Lower lobe of right lung (tissue), 2 donors: Measurements from ENCODE around the gene GLB1L2. TPM values are rescaled to one million over a fixed set of nuclear protein-coding genes. Genes with fewer than 3 reads are reported as not detected.

Experiments
- ATAC-seq, 2 donors: fragments of 200-7000 bp; cut with Tn5 transposase; one replicate each; pipeline ENCODE4 v1.9.1; 2020 to 2022; ENCODE audit warnings: mild to moderate bottlenecking in 2 of 2, moderate library complexity in 2 of 2
- DNase-seq: peaks from one replicate; pipeline ENCODE4 v3.0.0-alpha.2; 2020
- H3K27ac ChIP-seq: fragments of 200-600 bp; one replicate; pipeline ENCODE4 v1.8.0; 2022
- H3K27me3 ChIP-seq: fragments of 200-600 bp; one replicate; pipeline ENCODE4 v1.8.0; 2022; ENCODE audit warnings: low read depth
- H3K36me3 ChIP-seq: fragments of 200-600 bp; one replicate; pipeline ENCODE4 v1.8.0; 2022; ENCODE audit warnings: mild to moderate bottlenecking
- H3K4me1 ChIP-seq: fragments of 200-600 bp; one replicate; pipeline ENCODE4 v1.8.0; 2022
- H3K4me3 ChIP-seq: fragments of 200-600 bp; one replicate; pipeline ENCODE4 v1.8.0; 2022; ENCODE audit warnings: mild to moderate bottlenecking
- H3K9me3 ChIP-seq: fragments of 200-600 bp; one replicate; pipeline ENCODE4 v1.8.0; 2022
- intact Hi-C: fragments of 100-400 bp; cut with DNase I; formaldehyde crosslinking; loops from one replicate; pipeline ENCODE4 v1.11.0; 2022
- total RNA-seq: library from RNA; stranded (reverse); fragmentation: NEBNext Ultra II Directional; extraction: Animal tissue kit (Norgen Biotek cat#: 25700); gene quantifications from one replicate; pipeline ENCODE4 v1.2.1, GENCODE V29; 2021
- TF ChIP-seq, protein P1 (sequence below): fragments of 200-600 bp; IDR thresholded peaks from one replicate; pipeline ENCODE4 v1.8.0; 2022; ENCODE audit warnings: antibody characterized with exemption, mild to moderate bottlenecking
- donor health status: DM: no; HTN: yes; CAD: no; lungs with severe emphysema.

Gene GLB1L2
- total RNA-seq, 1 donor from 2014 or later = 5.1 TPM

DNA sequence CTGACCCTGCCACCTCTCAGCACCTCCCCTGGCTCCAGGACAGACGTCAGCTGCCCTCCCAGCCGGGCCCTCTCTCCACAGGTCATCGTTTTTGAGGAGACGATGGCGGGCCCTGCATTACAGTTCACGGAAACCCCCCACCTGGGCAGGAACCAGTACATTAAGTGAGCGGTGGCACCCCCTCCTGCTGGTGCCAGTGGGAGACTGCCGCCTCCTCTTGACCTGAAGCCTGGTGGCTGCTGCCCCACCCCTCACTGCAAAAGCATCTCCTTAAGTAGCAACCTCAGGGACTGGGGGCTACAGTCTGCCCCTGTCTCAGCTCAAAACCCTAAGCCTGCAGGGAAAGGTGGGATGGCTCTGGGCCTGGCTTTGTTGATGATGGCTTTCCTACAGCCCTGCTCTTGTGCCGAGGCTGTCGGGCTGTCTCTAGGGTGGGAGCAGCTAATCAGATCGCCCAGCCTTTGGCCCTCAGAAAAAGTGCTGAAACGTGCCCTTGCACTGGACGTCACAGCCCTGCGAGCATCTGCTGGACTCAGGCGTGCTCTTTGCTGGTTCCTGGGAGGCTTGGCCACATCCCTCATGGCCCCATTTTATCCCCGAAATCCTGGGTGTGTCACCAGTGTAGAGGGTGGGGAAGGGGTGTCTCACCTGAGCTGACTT lies 43.2 kb downstream of the GLB1L2 start:
- Histone ChIP-seq H3K36me3 (no peaks in the 10 kb centered on the region), H3K4me1 (no peaks in the 10 kb centered on the region), H3K27me3 (no peaks in the 10 kb centered on the region), H3K27ac (no peak overlapping the region), H3K4me3 (no peak overlapping the region), H3K9me3 (no peaks in the 10 kb centered on the region)
- DNase-seq (peak; percentile 27), ATAC-seq (no peak)
- TF ChIP-seq, protein P1, sequence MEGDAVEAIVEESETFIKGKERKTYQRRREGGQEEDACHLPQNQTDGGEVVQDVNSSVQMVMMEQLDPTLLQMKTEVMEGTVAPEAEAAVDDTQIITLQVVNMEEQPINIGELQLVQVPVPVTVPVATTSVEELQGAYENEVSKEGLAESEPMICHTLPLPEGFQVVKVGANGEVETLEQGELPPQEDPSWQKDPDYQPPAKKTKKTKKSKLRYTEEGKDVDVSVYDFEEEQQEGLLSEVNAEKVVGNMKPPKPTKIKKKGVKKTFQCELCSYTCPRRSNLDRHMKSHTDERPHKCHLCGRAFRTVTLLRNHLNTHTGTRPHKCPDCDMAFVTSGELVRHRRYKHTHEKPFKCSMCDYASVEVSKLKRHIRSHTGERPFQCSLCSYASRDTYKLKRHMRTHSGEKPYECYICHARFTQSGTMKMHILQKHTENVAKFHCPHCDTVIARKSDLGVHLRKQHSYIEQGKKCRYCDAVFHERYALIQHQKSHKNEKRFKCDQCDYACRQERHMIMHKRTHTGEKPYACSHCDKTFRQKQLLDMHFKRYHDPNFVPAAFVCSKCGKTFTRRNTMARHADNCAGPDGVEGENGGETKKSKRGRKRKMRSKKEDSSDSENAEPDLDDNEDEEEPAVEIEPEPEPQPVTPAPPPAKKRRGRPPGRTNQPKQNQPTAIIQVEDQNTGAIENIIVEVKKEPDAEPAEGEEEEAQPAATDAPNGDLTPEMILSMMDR = no peak
- intact Hi-C loops = no loop called here

DNA sequence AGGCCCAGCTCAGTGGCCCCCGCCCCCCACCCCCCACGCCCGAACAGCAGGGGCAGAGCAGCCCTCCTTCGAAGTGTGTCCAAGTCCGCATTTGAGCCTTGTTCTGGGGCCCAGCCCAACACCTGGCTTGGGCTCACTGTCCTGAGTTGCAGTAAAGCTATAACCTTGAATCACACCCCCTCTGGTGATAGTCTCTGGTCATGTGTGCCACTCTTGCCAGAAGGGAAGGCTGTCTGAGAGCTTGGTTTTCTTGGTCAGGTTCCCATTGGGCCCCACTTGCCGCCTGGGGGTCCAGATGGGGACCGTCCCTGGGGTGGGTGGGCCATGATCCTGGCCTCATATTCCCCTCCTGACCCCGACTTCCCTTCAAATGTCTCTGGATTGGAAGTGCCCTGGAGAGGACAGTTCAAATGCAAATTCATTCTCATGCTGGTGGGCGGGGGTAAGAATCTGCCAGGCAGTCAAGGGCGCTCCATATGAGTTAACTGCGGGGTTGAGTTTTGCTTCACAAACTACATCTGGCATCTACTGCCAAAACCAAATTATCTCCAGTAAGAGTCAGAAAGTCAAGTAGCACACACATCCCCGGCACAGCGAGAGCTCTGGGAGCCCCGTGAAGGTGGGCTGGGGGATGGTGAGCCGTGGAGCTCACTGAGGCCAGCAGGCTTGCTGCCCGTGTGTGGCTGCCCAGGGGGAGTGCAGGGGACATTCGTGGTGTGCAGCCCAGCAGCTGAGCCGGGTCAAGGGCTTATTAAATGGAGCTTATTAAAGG lies 44.5 kb downstream of the GLB1L2 start:
- no peaks in the 10 kb centered on the region for H3K27me3 ChIP-seq
- TF ChIP-seq, protein P1 = no peak
- intact Hi-C loops = no loop called here
- ATAC-seq (no peak), DNase-seq (peak; percentile 14)
- no peaks in the 10 kb centered on the region for H3K9me3 ChIP-seq
- no peaks in the 10 kb centered on the region for H3K36me3 ChIP-seq
- no peak overlapping the region for H3K4me3 ChIP-seq
- H3K27ac ChIP-seq = no peak overlapping the region
- no peaks in the 10 kb centered on the region for H3K4me1 ChIP-seq

DNA sequence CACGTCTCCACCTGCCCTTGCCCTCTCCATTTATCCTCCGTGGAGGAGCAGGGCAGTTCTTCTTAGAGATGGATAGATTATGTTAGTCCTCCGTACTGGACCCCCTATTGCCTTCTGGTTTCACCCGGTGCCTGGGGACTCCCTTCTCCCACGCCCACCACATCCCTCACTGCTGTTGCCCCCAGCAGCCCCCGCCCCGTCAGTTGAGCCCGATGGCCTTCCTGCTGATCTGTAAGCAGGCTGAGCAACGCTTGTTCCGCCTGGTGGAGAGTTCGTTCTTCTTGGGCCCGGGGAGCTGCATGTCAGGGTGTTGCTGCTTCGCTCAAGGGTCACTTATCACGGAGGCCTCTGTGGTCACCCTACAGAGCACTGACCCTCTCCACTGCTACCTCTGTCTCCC lies 46.1 kb downstream of the GLB1L2 start:
- H3K9me3 ChIP-seq = no peaks in the 10 kb centered on the region
- no peaks in the 10 kb centered on the region for H3K36me3 ChIP-seq
- H3K27me3 ChIP-seq = no peaks in the 10 kb centered on the region
- H3K4me3 ChIP-seq = no peak overlapping the region
- DNase-seq (peak; percentile 37), ATAC-seq (no peak)
- no peak overlapping the region for H3K27ac ChIP-seq
- TF ChIP-seq, protein P1 = no peak
- no peaks in the 10 kb centered on the region for H3K4me1 ChIP-seq
- intact Hi-C loops = no loop called here

DNA sequence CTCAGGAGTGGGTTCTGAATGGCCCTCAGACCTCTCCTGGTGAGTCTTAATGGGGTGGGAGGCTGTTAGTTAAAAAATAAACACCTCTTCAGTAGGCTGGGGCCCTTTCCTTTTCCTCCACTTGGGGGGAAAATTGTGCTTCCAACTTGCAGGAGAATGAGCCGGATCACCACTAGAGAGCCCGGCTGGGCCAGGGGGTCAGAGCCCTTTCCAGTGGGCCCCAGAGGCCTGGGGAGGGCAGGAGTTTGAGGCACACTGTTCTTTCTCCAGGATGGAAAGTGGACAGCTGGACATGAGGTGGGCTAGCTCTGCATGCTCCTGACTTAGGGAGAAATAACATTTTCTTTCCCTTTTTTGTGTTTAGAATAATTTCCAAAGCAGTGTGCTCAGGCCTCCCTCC lies 47.5 kb downstream of the GLB1L2 start:
- TF ChIP-seq, protein P1 = no peak
- H3K9me3 ChIP-seq = no peaks in the 10 kb centered on the region
- H3K4me1 ChIP-seq = no peaks in the 10 kb centered on the region
- H3K4me3 ChIP-seq = no peak overlapping the region
- no peak overlapping the region for H3K27ac ChIP-seq
- intact Hi-C loops = no loop called here
- ATAC-seq = no peak
- no peaks in the 10 kb centered on the region for H3K36me3 ChIP-seq
- no peak for DNase-seq
- H3K27me3 ChIP-seq = peaks cover 4% of the 10 kb centered on the region

- Histone ChIP-seq H3K9me3 (no peaks in the 10 kb centered on the region), H3K27ac (no peak overlapping the region), H3K27me3 (peaks cover 8% of the 10 kb centered on the region), H3K4me3 (no peak overlapping the region), H3K4me1 (no peaks in the 10 kb centered on the region), H3K36me3 (no peaks in the 10 kb centered on the region)
- DNase-seq (no peak), ATAC-seq (no peak)
- intact Hi-C loops = no loop called here
- TF ChIP-seq, protein P1 = no peak
Observed at GRCh38 chr11:134380229-134380628, 48.4 kb downstream of the GLB1L2 start.
